LNCAP (cell line): ENCODE data around the gene CRB3.

Experiments
- CTCF ChIP-seq: fragments of 450-650 bp; IDR thresholded peaks from 2 replicates; pipeline ENCODE4 v1.5.1; 2017; ENCODE audit warnings: mild to moderate bottlenecking

The CRB3 gene

DNA sequence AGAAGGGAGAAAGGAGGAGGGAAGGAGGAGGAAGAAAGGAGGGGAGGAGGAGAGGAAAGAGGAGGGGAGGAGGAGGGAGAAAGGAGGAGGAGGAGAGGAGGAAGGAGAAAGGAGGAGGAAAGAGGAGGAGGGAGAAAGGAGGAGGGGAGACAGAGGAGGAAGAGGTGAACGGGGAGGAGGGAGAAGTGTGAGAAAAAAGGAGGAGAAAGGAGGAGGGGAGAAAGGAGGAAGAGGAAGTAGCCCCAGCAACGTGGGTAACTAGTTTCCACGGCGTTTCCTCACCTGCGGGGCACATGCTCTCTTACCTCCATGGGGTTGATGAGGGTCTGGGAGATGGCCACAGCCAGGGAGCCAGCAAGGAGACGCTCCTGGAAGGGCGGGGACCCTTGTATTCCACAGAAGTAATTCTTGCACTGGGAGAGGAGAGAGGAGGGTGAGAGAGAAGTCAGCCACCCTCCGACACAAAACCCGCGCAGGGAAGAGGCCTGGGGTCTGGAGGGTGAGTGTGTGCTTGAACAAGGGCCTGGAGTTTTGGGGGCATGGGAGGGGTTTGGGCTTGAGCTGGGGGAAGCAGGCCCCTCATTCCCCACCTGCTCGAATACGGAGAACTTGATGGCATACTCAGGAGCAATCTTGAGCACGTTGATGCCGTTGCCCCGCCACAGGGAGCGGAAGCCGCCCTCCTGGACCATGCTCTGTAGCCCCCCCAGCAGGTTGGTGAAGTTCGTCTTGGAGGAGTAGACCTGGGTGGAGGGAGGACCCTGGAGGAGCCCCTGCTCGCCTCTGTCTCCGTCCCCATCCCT, 34.5 kb upstream of the CRB3 start:
- TF ChIP-seq CTCF = no peak

GRCh38 chr19:6431891-6432290, 32.2 kb upstream of the CRB3 start:
- TF ChIP-seq CTCF = no peak

DNA sequence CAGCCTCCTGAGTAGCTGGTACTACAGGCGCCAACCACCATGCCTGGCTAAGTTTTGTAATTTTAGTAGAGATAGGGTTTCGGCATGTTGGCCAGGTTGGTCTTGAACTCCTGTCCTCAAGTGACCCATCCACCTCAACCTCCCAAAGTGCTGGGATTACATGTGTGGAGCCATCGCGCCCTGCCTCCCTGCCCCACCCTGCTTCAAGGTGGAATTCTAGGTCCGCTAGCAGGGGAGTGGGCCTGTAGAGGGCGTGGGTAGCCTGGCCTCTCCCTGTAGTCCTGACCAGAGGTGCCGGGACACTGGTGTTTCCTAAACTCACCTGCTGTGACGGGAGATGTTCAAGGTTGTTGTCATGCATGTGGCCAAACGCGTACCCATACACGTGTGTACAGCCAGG, 30.9 kb upstream of the CRB3 start:
- TF ChIP-seq CTCF = no peak

GRCh38 chr19:6433663-6434062, 30.4 kb upstream of the CRB3 start, which contains the start of gene SLC25A41:
Gene SLC25A41, minus strand, starts transcription at chr19:6433763. Its CDS starts 70 bp downstream, at chr19:6433693.
- TF ChIP-seq CTCF = no peak

DNA sequence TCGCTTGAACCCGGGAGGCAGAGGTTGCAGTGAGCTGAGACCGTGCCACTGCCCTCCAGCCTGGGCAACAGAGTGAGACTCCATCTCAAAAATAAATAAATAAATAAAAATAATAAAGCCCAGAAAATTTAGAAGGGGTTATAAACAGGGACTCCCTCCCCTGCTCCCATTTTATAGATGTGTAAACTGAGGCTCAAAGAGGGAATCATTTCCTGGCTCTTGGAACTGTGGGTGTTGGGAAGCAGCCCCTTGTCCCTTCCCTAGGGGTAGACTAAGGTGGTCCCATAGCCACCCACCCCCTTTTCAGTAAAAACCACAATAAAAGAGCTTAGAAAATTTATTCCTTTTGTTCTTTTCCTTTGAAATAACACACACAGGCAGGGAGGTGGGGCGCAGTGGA, 24.3 kb upstream of the CRB3 start:
- no peak for TF ChIP-seq CTCF

GRCh38 chr19:6440905-6441304, 23.2 kb upstream of the CRB3 start:
- no peak for TF ChIP-seq CTCF

GRCh38 chr19:6442087-6442688, 21.9 kb upstream of the CRB3 start:
- no peak for TF ChIP-seq CTCF
